ENCODE measurements around the gene JUN. TPM values are rescaled to one million over a fixed set of nuclear protein-coding genes. Genes with fewer than 3 reads are reported as not detected.

The JUN gene
- total and polyA plus RNA-seq, 3 donors from 2014 or later, result 40.9 to 67.8 (median 60.6) TPM

- Histone ChIP-seq H3K4me1 (no peaks in the 10 kb centered on the region), H3K27ac (no peak overlapping the region), H3K36me3 (ENCODE audit: low read depth, missing control alignments) (no peaks in the 10 kb centered on the region), H3K4me3 (no peak overlapping the region), H3K9me3 (no peaks in the 10 kb centered on the region), H3K27me3 (no peaks in the 10 kb centered on the region)
- TF ChIP-seq POLR2A (IDR thresholded peaks at IDR 0.05) (no peak), CTCF (IDR thresholded peaks at IDR 0.05) (no peak)
- intact Hi-C loops (cut with DNase I; ENCODE audit: low total_unique reads), result no loop called here
- no peak for DNase-seq
These were observed 43.5 kb upstream of the JUN start for GRCh38 chr1:58827298-58827697.

DNA sequence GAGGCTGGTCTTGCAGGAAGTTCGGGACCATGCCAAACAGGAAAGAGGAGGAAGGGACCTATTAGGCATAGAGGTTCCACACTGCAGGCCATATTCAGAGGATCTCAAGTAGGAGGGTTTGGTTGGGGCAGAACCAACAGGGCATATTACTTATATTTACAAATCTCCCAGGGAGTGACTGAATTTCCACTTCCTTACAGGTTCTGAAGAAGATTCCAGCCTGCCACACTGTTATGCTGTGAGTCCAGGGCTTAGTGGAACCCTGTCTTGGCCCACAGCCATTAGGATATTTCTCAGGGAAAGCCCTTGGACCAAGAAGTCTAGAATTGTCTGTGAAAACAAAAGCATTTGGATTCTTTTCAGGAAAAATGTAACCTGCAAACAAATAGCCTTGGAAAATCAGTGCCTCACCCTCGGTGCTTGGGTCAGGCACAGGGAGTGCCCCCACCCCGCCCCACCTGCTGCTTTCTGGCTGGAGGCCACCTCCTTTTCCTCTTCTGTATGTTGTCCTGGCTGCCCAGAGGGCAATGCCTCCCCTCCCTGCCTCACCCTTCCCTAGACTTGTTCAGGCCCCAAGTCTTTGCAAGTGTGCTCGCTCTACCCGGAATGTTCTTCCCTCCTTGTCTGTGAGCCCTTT is 41.0 kb upstream of the JUN start:
- H3K27me3 ChIP-seq, result no peaks in the 10 kb centered on the region
- H3K4me1 ChIP-seq, result no peaks in the 10 kb centered on the region
- no peaks in the 10 kb centered on the region for H3K9me3 ChIP-seq
- intact Hi-C loops (cut with DNase I; ENCODE audit: low total_unique reads), result no loop called here
- WGBS, 2 donors, result 51 to 57% methylated on average over 5 of the region's 5 CpGs
- no peaks in the 10 kb centered on the region for H3K36me3 ChIP-seq (ENCODE audit: low read depth, missing control alignments)
- DNase-seq, result no peak
- H3K27ac ChIP-seq, result no peak overlapping the region
- TF ChIP-seq POLR2A (IDR thresholded peaks at IDR 0.05), result no peak
- no peak overlapping the region for H3K4me3 ChIP-seq

GRCh38 chr1:58823481-58824010 is 39.7 kb upstream of the JUN start:
- WGBS, 2 donors, result 84 to 88% methylated on average over 4 of the region's 4 CpGs
- H3K4me1 ChIP-seq, result no peaks in the 10 kb centered on the region
- no peaks in the 10 kb centered on the region for H3K27me3 ChIP-seq
- H3K9me3 ChIP-seq, result no peaks in the 10 kb centered on the region
- H3K36me3 ChIP-seq (ENCODE audit: low read depth, missing control alignments), result no peaks in the 10 kb centered on the region
- no peak overlapping the region for H3K4me3 ChIP-seq
- intact Hi-C loops (cut with DNase I; ENCODE audit: low total_unique reads), result no loop called here
- DNase-seq, result no peak
- TF ChIP-seq POLR2A (IDR thresholded peaks at IDR 0.05) (no peak), CTCF (IDR thresholded peaks at IDR 0.05) (no peak)
- no peak overlapping the region for H3K27ac ChIP-seq

DNA sequence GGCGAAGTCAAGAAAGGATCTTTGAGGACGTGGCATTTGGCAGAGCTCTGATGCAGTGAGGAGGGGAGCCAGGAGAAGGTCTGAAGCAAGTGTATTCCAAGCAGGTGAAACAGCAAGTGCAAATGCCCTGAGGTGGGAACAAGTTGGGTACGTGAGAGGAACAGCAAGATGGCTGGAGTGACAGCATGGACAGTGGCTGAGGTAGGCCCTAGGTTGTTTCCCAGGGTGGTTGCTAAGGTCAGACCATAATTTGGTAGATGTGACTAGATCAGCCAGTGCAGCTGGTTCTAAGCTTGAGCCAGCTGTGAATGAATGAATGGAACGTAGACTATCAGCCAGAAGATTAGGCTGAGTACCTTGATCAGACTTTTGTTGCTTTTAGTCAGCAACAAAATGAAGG is 37.5 kb upstream of the JUN start:
- no peaks in the 10 kb centered on the region for H3K36me3 ChIP-seq (ENCODE audit: low read depth, missing control alignments)
- H3K4me3 ChIP-seq, result no peak overlapping the region
- no peak for TF ChIP-seq POLR2A (IDR thresholded peaks at IDR 0.05)
- TF ChIP-seq CTCF (IDR thresholded peaks at IDR 0.05), result no peak
- DNase-seq, result no peak
- 69 to 82% methylated on average over 4 of the region's 4 CpGs for WGBS, 2 donors
- H3K9me3 ChIP-seq, result no peaks in the 10 kb centered on the region
- H3K27me3 ChIP-seq, result no peaks in the 10 kb centered on the region
- no peak overlapping the region for H3K27ac ChIP-seq
- H3K4me1 ChIP-seq, result no peaks in the 10 kb centered on the region
- intact Hi-C loops (cut with DNase I; ENCODE audit: low total_unique reads), result no loop called here

- WGBS, 2 donors, result 78 to 83% methylated on average over 3 of the region's 3 CpGs
- intact Hi-C loops (cut with DNase I; ENCODE audit: low total_unique reads), result no loop called here
- Histone ChIP-seq H3K4me1 (peaks cover 14% of the 10 kb centered on the region), H3K9me3 (no peaks in the 10 kb centered on the region), H3K27me3 (no peaks in the 10 kb centered on the region), H3K4me3 (no peak overlapping the region), H3K36me3 (ENCODE audit: low read depth, missing control alignments) (no peaks in the 10 kb centered on the region), H3K27ac (no peak overlapping the region)
- DNase-seq, result no peak
- TF ChIP-seq POLR2A (IDR thresholded peaks at IDR 0.05), result no peak
- no peak for TF ChIP-seq CTCF (IDR thresholded peaks at IDR 0.05)
These were observed 35.1 kb upstream of the JUN start for GRCh38 chr1:58818976-58819375.
